H1 (cell line): ENCODE measurements around the gene LTA4H. TPM values are rescaled to one million over a fixed set of nuclear protein-coding genes. Genes with fewer than 3 reads are reported as not detected.
A peak's percentile ranks its signal among the peaks of the same experiment; 100 is the strongest.

Experiments used
- CTCF ChIA-PET: fragments of 300-600 bp; sonication (Branson Sonifier 250); formaldehyde crosslinking; loops from one replicate; lab custom pipeline; 2021; ENCODE audit not compliant: partially characterized antibody; lab: Charles Lee
- POLR2A ChIA-PET: fragments of 300-600 bp; sonication (Branson Sonifier 250); formaldehyde crosslinking; loops from one replicate; lab custom pipeline; 2021; ENCODE audit warnings: inconsistent platforms; ENCODE audit not compliant: partially characterized antibody; lab: Charles Lee
- DNase-seq, 2 experiments: peaks; one replicate each; pipeline versions ENCODE4 v3.0.0 to v3.0.0-alpha.2; 2010 to 2022; ENCODE audit warnings: low spot score in 2 of 2, low read depth in 1 of 2, mixed read lengths in 1 of 2
- FAIRE-seq: peaks from 2 replicates; lab custom pipeline; 2011; peaks lifted over from hg19 to GRCh38; lab: Jason Lieb, UNC
- H2AFZ ChIP-seq: 2 replicates; pipeline ENCODE4 v1.8.1; 2012; ENCODE audit warnings: low read length, inconsistent platforms
- H2AK5ac ChIP-seq: 2 replicates; pipeline ENCODE4 v1.6.1; 2013; ENCODE audit warnings: low read depth, low read length
- H2BK120ac ChIP-seq: replicated peaks from 2 replicates; pipeline ENCODE3; 2013; ENCODE audit warnings: low read depth, low read length, inconsistent platforms
- H2BK12ac ChIP-seq: 2 replicates; pipeline ENCODE4 v1.6.1; 2013; ENCODE audit warnings: low read depth, low read length
- H2BK15ac ChIP-seq: 2 replicates; pipeline ENCODE4 v1.6.1; 2013; ENCODE audit warnings: low read length
- H2BK20ac ChIP-seq: 2 replicates; pipeline ENCODE4 v1.6.1; 2013; ENCODE audit warnings: low read length
- H2BK5ac ChIP-seq: 2 replicates; pipeline ENCODE4 v1.6.1; 2013; ENCODE audit warnings: low read depth, low read length
- H3K14ac ChIP-seq: 2 replicates; pipeline ENCODE4 v1.6.1; 2013; ENCODE audit warnings: inconsistent platforms; ENCODE audit not compliant: insufficient read length
- H3K18ac ChIP-seq: 2 replicates; pipeline ENCODE4 v1.6.1; 2013; ENCODE audit warnings: low read length; ENCODE audit errors: extremely low read depth
- H3K23ac ChIP-seq: 2 replicates; pipeline ENCODE4 v1.6.1; 2013; ENCODE audit warnings: inconsistent platforms; ENCODE audit not compliant: insufficient read length
- H3K23me2 ChIP-seq: 2 replicates; pipeline ENCODE4 v1.6.1; 2013; ENCODE audit warnings: low read depth, low read length
- H3K27ac ChIP-seq: 2 replicates; pipeline ENCODE4 v1.6.1; 2011; ENCODE audit warnings: low read depth, low read length, inconsistent platforms
- H3K27me3 ChIP-seq, 4 experiments: replicated peaks in 1 of 4; 1 replicate in 1 of 4; 2 replicates in 3 of 4; pipeline versions ENCODE4 v1.6.1 to v1.8.1; 2011 to 2013; ENCODE audit warnings: low read length in 3 of 4, mild to moderate bottlenecking in 3 of 4, inconsistent platforms in 2 of 4, mixed read lengths in 2 of 4, moderate library complexity in 1 of 4; ENCODE audit not compliant: control insufficient read depth in 3 of 4, insufficient read depth in 3 of 4; ENCODE audit errors: extremely low read depth in 1 of 4
- H3K36me3 ChIP-seq, 4 experiments: 2 replicates each; pipeline versions ENCODE4 v1.6.1 to v1.8.1; 2011 to 2013; ENCODE audit warnings: mild to moderate bottlenecking in 4 of 4, low read length in 3 of 4, moderate library complexity in 2 of 4, control low read depth in 1 of 4, inconsistent platforms in 1 of 4; ENCODE audit not compliant: insufficient read depth in 4 of 4, control insufficient read depth in 2 of 4
- H3K4ac ChIP-seq: replicated peaks from 2 replicates; pipeline ENCODE3; 2013; ENCODE audit warnings: low read length, low read depth, mixed read lengths, inconsistent platforms; ENCODE audit not compliant: insufficient read length
- H3K4me1 ChIP-seq, 4 experiments: replicated peaks in 1 of 4; 1 replicate in 1 of 4; 2 replicates in 3 of 4; pipeline versions ENCODE4 v1.6.1 to v1.8.1; 2011 to 2013; ENCODE audit warnings: low read length in 3 of 4, inconsistent platforms in 2 of 4, mixed read lengths in 1 of 4; ENCODE audit not compliant: insufficient read depth in 4 of 4, control insufficient read depth in 3 of 4
- H3K4me2 ChIP-seq, 2 experiments: 2 replicates each; pipeline versions ENCODE4 v1.6.1 to v1.8.1; 2011 to 2013; ENCODE audit warnings: low read depth in 2 of 2, low read length in 2 of 2, control low read depth in 1 of 2, inconsistent platforms in 1 of 2, mild to moderate bottlenecking in 1 of 2; ENCODE audit not compliant: insufficient read depth in 1 of 2
- H3K4me3 ChIP-seq, 4 experiments: fragments of 200-600, 300-600 bp in 1 of 4; sonication (generic), shearing (Covaris generic), sonication (Bioruptor Twin) in 1 of 4; 2 replicates each; pipeline versions ENCODE4 v1.5.1 to v1.8.1; 2011 to 2016; ENCODE audit warnings: low read length in 4 of 4, low read depth in 3 of 4, control low read depth in 2 of 4, inconsistent platforms in 2 of 4, mild to moderate bottlenecking in 2 of 4, mixed read lengths in 1 of 4, moderate library complexity in 1 of 4; ENCODE audit not compliant: insufficient read depth in 2 of 4; ENCODE audit errors: extremely low read depth in 1 of 4
- H3K56ac ChIP-seq: replicated peaks from 2 replicates; pipeline ENCODE3; 2013; ENCODE audit warnings: low read depth, mild to moderate bottlenecking, mixed read lengths, low read length, inconsistent platforms; ENCODE audit not compliant: insufficient read length
- H3K79me1 ChIP-seq: 2 replicates; pipeline ENCODE4 v1.6.1; 2013; ENCODE audit warnings: low read depth, low read length, control low read depth
- H3K79me2 ChIP-seq, 2 experiments: 2 replicates each; pipeline versions ENCODE4 v1.6.1 to v1.8.1; 2012 to 2013; ENCODE audit warnings: low read length in 2 of 2, mild to moderate bottlenecking in 2 of 2, inconsistent platforms in 1 of 2; ENCODE audit not compliant: insufficient read depth in 2 of 2, control insufficient read depth in 1 of 2
- H3K9ac ChIP-seq, 4 experiments: replicated peaks in 1 of 4; 1 replicate in 1 of 4; 2 replicates in 3 of 4; pipeline versions ENCODE4 v1.6.1 to v1.8.1; 2011 to 2013; ENCODE audit warnings: low read depth in 3 of 4, low read length in 3 of 4, control low read depth in 2 of 4, mild to moderate bottlenecking in 2 of 4, moderate library complexity in 2 of 4, inconsistent platforms in 1 of 4; ENCODE audit errors: extremely low read depth in 1 of 4
- H3K9me3 ChIP-seq, 2 experiments: 2 replicates each; pipeline versions ENCODE4 v1.6.1 to v1.8.1; 2012 to 2013; ENCODE audit warnings: mild to moderate bottlenecking in 2 of 2, moderate library complexity in 2 of 2, control low read depth in 1 of 2, inconsistent platforms in 1 of 2, low read depth in 1 of 2, low read length in 1 of 2, mixed read lengths in 1 of 2; ENCODE audit not compliant: insufficient read depth in 2 of 2
- H4K20me1 ChIP-seq, 2 experiments: replicated peaks in 1 of 2; 2 replicates each; pipeline versions ENCODE3 to v1.8.1; 2011 to 2013; ENCODE audit warnings: inconsistent platforms in 2 of 2, low read length in 2 of 2, mild to moderate bottlenecking in 1 of 2; ENCODE audit not compliant: insufficient read depth in 2 of 2, control insufficient read depth in 1 of 2
- H4K5ac ChIP-seq: 2 replicates; pipeline ENCODE4 v1.6.1; 2013; ENCODE audit warnings: low read length, low read depth, mixed read lengths, inconsistent platforms; ENCODE audit not compliant: insufficient read length
- H4K8ac ChIP-seq: 2 replicates; pipeline ENCODE4 v1.8.0; 2013; ENCODE audit warnings: mild to moderate bottlenecking, moderate library complexity, low read length, inconsistent platforms; ENCODE audit not compliant: insufficient read depth; ENCODE audit errors: extremely low read depth
- H4K91ac ChIP-seq: replicated peaks from 2 replicates; pipeline ENCODE3; 2013; ENCODE audit warnings: low read length, mixed read lengths, inconsistent platforms; ENCODE audit not compliant: insufficient read length
- ASH2L ChIP-seq: fragments of 200-600, 300-600 bp; sonication (generic); IDR thresholded peaks from one replicate; pipeline ENCODE4 v1.7.1; 2017; ENCODE audit warnings: low read length
- FOSL1 ChIP-seq: IDR thresholded peaks from 2 replicates; pipeline ENCODE4 v1.6.1; 2011; ENCODE audit warnings: mild to moderate bottlenecking, low read depth, low read length, moderate library complexity; ENCODE audit not compliant: insufficient read depth
- HDAC6 ChIP-seq: IDR thresholded peaks from one replicate; pipeline ENCODE4 v1.7.1; 2012; ENCODE audit warnings: low read depth, mild to moderate bottlenecking, inconsistent platforms, low read length, moderate library complexity
- JUN ChIP-seq: IDR thresholded peaks from 2 replicates; pipeline ENCODE4 v1.6.1; 2011; ENCODE audit warnings: low read depth, mild to moderate bottlenecking, improper control_type of control experiment, low read length
- POLR2A ChIP-seq, 2 experiments: IDR thresholded peaks; 1 replicate in 1 of 2; 2 replicates in 1 of 2; pipeline ENCODE4 v1.6.1; 2011; ENCODE audit warnings: low read depth in 2 of 2, low read length in 2 of 2, mild to moderate bottlenecking in 2 of 2; ENCODE audit errors: control extremely low read depth in 1 of 2
- RBBP5 ChIP-seq: IDR thresholded peaks from 2 replicates; pipeline ENCODE4 v1.7.1; 2012; ENCODE audit warnings: low read depth, mild to moderate bottlenecking, inconsistent platforms, low read length, moderate library complexity, borderline replicate concordance
- RNF2 ChIP-seq: fragments of 200-900, 300-1000 bp; sonication (generic); IDR thresholded peaks from 2 replicates; pipeline ENCODE4 v1.7.1; 2016; ENCODE audit warnings: borderline replicate concordance, low read depth, mild to moderate bottlenecking, antibody characterized with exemption, low read length; ENCODE audit not compliant: poor library complexity, severe bottlenecking; ENCODE audit errors: missing control alignments
- SAP30 ChIP-seq: fragments of 300-600 bp; sonication (generic); IDR thresholded peaks from 2 replicates; pipeline ENCODE4 v1.7.1; 2012; ENCODE audit warnings: low read length, moderate library complexity, mild to moderate bottlenecking, inconsistent platforms; ENCODE audit not compliant: insufficient read depth, insufficient replicate concordance
- SIN3A ChIP-seq, 2 experiments: IDR thresholded peaks in 1 of 2; conservative IDR thresholded peaks in 1 of 2; 2 replicates each; pipeline ENCODE4 v1.6.1; 2011 to 2012; ENCODE audit warnings: low read length in 2 of 2, improper control_type of control experiment in 1 of 2, low read depth in 1 of 2, mild to moderate bottlenecking in 1 of 2
- SP1 ChIP-seq: IDR thresholded peaks from 2 replicates; pipeline ENCODE4 v1.6.1; 2011; ENCODE audit warnings: low read depth, low read length
- SP2 ChIP-seq: IDR thresholded peaks from 2 replicates; pipeline ENCODE4 v1.6.1; 2012; ENCODE audit warnings: mild to moderate bottlenecking, low read length, inconsistent platforms
- WGBS, 2 experiments: shearing (Covaris generic) in 1 of 2; methylation state at CpG; one replicate each; pipeline versions ENCODE4 v1.1.6 to v1.1.7; 2013 to 2015; ENCODE audit warnings: low lambda C conversion rate in 2 of 2, mixed read lengths in 2 of 2, inconsistent platforms in 1 of 2, low coverage in 1 of 2, missing lambda C conversion rate in 1 of 2; ENCODE audit not compliant: insufficient replicate concordance in 2 of 2, insufficient coverage in 1 of 2, insufficient read length in 1 of 2; ENCODE audit errors: extremely low coverage in 1 of 2, missing lambda C conversion rate in 1 of 2; 5-methylcytosine and 5-hydroxymethylcytosine counted together
- polyA plus RNA-seq, 7 experiments: library from polyadenylated mRNA; depleted of rRNA in 3 of 7; stranded (reverse) in 5 of 7; unstranded in 2 of 7; fragments of >200 nt in 5 of 7; fragments of 200-250 nt in 2 of 7; gene quantifications; 1 replicate in 5 of 7; 2 replicates in 1 of 7; 4 replicates in 1 of 7; pipeline versions ENCODE4 v1.2.1 to v1.2.3, GENCODE V29; 2011 to 2013; ENCODE audit warnings: missing spikeins in 2 of 7, mixed read lengths in 2 of 7
- total RNA-seq: library from RNA; stranded (reverse); fragmentation: NEBNext Ultra II Directional; extraction: Animal tissue kit (Norgen Biotek cat#: 25700); gene quantifications from 2 replicates; pipeline ENCODE4 v1.2.1, GENCODE V29; 2021
- TF ChIP-seq, protein P1 (sequence below): IDR thresholded peaks from 2 replicates; pipeline ENCODE4 v1.6.1; 2012; ENCODE audit warnings: inconsistent platforms
- TF ChIP-seq, protein P2 (sequence below): IDR thresholded peaks from 2 replicates; pipeline ENCODE4 v1.6.1; 2012; ENCODE audit warnings: inconsistent platforms

The LTA4H gene
- total and polyA plus RNA-seq, 2 of the 8 experiments (the other 6 are each of a cell fraction or from before 2014, with no cell fraction given), result 106 to 167 TPM

DNA sequence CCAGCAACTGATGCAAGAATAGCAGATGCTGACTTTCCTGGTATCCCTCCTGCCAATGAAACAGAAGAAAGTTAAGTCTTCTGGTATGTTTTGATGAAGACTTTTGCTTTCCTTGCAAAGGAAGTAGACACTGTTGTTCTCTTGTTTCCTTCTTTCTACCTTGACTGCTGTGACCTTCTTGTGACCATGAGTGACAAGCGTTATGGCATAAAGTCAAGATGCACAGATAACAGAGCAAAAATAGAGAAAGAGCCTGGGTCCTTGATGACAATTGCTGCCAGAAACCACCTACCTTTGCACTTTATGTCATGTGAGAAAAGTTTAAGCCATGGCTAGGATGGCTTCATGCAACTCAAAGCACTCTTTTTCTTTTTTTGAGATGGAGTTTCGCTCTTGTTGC lies 49.2 kb upstream of the LTA4H start:
- Histone ChIP-seq H2BK15ac (no peak overlapping the region), H2AFZ (0 out of 2 replicates have a peak overlapping the region, but pooled peaks have one; percentile 13), H3K4me3 (no peak overlapping the region), H3K4me1 (no peaks in the 10 kb centered on the region), H3K23ac (no peak overlapping the region), H4K8ac (no peak overlapping the region), H3K27me3 (no peaks in the 10 kb centered on the region), H3K56ac (no peak overlapping the region), H3K79me2 (no peaks in the 10 kb centered on the region), H3K18ac (no peak overlapping the region), H3K9ac (no peak overlapping the region), H4K5ac (no peak overlapping the region), H3K23me2 (no peaks in the 10 kb centered on the region), H2AK5ac (no peak overlapping the region), H2BK12ac (no peak overlapping the region), H2BK5ac (no peak overlapping the region), H2BK20ac (no peak overlapping the region), H3K14ac (no peak overlapping the region), H3K4me2 (no peak overlapping the region), H4K91ac (no peak overlapping the region), H2BK120ac (no peak overlapping the region), H3K36me3 (no peaks in the 10 kb centered on the region), H4K20me1 (no peaks in the 10 kb centered on the region), H3K27ac (no peak overlapping the region), H3K79me1 (no peaks in the 10 kb centered on the region; the same call in 1 of the 2 replicates), H3K4ac (no peak overlapping the region), H3K9me3 (peaks cover 7% of the 10 kb centered on the region in 2 experiments; a peak in 2 of 4 replicates)
- CTCF ChIA-PET, result interaction anchor here (1.0 kb wide), 1 partner anchor 130 kb away, joined by 3 read pairs; no protein-coding TSS in a partner anchor
- WGBS, 2 experiments, result 94% methylated on average over 2 of the region's 2 CpGs; no CpG with 5 or more reads in 1 of the 2 experiments
- DNase-seq (no peak), FAIRE-seq (no peak)
- POLR2A ChIA-PET, result no interaction called here
- TF ChIP-seq, protein P1, sequence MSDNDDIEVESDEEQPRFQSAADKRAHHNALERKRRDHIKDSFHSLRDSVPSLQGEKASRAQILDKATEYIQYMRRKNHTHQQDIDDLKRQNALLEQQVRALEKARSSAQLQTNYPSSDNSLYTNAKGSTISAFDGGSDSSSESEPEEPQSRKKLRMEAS, result no peak
- no peak for TF ChIP-seq FOSL1
- TF ChIP-seq, protein P2, sequence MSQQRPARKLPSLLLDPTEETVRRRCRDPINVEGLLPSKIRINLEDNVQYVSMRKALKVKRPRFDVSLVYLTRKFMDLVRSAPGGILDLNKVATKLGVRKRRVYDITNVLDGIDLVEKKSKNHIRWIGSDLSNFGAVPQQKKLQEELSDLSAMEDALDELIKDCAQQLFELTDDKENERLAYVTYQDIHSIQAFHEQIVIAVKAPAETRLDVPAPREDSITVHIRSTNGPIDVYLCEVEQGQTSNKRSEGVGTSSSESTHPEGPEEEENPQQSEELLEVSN, result no peak
- TF ChIP-seq SAP30, result no peak
- TF ChIP-seq POLR2A (IDR thresholded peaks at IDR 0.05; ENCODE audit: control extremely low read depth in 1 of 2, low read depth in 2 of 2, low read length in 2 of 2), result no peak
- no peak for TF ChIP-seq HDAC6
- no peak for TF ChIP-seq SP2
- no peak for TF ChIP-seq SIN3A (conservative IDR thresholded peaks at IDR 0.05 in 1 of 2, IDR thresholded peaks at IDR 0.05 in 1 of 2; ENCODE audit: low read depth in 1 of 2, low read length in 2 of 2)
- no peak for TF ChIP-seq RNF2
- TF ChIP-seq ASH2L, result no peak
- TF ChIP-seq RBBP5, result no peak
- TF ChIP-seq JUN, result no peak
- no peak for TF ChIP-seq SP1
